Measurements from ENCODE around the gene C1QL2.

Gene C1QL2

DNA sequence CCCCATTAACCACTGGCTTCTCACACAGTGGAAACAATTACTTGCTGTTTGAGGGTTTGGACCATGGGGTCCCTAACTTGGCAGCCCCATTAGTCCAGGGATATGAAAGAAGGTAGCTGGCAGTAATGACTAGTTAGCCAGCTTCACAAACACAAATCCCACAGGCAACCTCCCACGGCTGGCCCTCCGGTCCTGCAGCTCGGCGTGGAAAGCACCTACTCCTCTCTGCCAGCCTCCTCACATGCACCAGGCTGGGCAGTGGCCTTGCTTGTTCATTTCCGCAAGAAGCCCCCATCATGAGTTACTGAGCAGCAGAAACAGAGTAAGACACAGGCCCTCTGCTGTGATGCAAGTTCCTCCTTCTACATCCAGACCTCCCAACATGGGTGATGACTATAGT lies 13.7 kb downstream of the C1QL2 start:
- TF ChIP-seq, protein P1, sequence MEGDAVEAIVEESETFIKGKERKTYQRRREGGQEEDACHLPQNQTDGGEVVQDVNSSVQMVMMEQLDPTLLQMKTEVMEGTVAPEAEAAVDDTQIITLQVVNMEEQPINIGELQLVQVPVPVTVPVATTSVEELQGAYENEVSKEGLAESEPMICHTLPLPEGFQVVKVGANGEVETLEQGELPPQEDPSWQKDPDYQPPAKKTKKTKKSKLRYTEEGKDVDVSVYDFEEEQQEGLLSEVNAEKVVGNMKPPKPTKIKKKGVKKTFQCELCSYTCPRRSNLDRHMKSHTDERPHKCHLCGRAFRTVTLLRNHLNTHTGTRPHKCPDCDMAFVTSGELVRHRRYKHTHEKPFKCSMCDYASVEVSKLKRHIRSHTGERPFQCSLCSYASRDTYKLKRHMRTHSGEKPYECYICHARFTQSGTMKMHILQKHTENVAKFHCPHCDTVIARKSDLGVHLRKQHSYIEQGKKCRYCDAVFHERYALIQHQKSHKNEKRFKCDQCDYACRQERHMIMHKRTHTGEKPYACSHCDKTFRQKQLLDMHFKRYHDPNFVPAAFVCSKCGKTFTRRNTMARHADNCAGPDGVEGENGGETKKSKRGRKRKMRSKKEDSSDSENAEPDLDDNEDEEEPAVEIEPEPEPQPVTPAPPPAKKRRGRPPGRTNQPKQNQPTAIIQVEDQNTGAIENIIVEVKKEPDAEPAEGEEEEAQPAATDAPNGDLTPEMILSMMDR (conservative IDR thresholded peaks at IDR 0.05; ENCODE audit: low read depth, low read length) = no peak
- no peak overlapping the region for H3K4me3 ChIP-seq (ENCODE audit: low read length)
- DNase-seq (ENCODE audit: low read depth) = no peak

DNA sequence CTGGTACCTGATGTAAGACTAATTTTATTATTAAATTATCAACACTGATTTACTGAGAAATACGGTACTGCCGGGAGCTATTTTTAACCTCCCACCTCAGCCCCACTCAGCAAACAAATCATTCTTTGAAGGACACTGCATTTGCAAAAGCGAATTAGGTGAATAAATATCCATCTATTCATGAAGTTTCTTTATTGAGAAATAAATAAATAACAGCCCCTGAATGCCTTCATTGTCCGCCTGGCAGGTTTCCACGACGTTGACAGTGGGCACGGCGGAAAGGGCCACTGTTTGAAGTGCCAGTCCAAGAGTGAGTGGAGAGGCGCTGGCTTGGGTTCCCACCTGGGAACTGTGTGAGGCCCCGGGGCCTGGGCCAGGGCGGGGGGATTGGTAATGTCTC lies 15.7 kb downstream of the C1QL2 start:
- no peak for DNase-seq (ENCODE audit: low read depth)
- TF ChIP-seq, protein P1 (conservative IDR thresholded peaks at IDR 0.05; ENCODE audit: low read depth, low read length) = no peak
- no peak overlapping the region for H3K4me3 ChIP-seq (ENCODE audit: low read length)

DNA sequence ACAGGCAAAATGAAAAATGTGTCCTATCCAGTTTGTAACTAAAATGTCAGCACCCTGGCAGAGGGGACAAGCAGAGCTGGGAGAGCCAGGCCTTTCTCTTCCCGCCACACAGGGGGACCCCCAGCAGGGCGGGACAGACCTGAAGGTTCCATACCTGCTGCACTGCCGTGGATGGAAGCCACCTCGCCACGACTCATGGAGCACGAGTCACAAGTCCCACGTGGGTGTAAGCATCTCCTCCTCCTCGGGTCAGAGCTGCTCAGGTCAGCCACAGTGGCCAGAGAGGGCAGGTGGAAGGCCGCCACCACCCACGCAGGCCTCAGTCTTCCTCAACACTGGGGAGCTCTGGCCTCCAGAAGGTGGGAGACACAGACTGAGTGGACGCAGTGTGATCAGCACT lies 21.0 kb downstream of the C1QL2 start:
- TF ChIP-seq, protein P1 (conservative IDR thresholded peaks at IDR 0.05; ENCODE audit: low read depth, low read length) = no peak
- no peak overlapping the region for H3K4me3 ChIP-seq (ENCODE audit: low read length)
- no peak for DNase-seq (ENCODE audit: low read depth)

DNA sequence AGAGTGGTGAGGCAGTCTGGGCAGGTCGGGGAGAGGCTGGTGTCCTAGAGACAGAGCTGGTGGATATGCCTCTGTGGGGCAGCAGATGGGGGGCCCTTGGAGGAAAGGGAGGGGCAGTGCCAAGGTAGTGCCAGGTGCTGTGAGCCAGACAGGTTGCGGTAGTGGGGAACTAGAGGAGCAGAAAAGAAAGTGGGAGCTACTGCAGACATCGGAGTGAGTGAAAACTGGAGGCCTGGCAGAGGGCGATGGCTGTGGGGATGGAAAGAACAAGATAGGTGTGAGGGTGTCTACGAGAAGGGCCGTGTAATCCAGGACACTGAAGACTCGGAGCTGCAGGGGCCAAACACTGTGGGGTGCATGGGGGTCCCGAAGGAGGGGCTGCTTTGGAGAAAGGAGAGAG lies 21.7 kb downstream of the C1QL2 start:
- no peak for DNase-seq (ENCODE audit: low read depth)
- no peak overlapping the region for H3K4me3 ChIP-seq (ENCODE audit: low read length)
- TF ChIP-seq, protein P1 (conservative IDR thresholded peaks at IDR 0.05; ENCODE audit: low read depth, low read length) = no peak

DNA sequence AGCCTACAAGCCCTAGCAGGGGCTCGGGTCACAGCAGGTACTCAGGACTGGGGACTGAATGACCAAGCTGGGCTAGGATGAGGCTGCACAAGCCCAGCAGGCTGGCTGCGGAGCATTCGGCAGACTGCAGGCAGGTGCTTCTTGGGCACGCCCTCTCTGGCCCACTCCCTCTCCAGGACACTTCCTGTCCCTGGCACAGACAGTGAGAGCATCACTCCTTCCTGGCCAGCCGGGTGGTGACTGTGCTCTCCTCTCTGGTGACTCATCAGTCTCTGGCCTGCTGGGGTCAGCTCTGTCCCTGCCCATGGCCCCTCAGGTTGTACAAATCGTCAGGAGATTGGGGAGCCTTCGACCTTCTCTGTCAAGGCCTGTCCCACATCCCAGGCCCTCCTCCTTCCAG lies 22.5 kb downstream of the C1QL2 start:
- H3K4me3 ChIP-seq (ENCODE audit: low read length) = no peak overlapping the region
- no peak for DNase-seq (ENCODE audit: low read depth)
- TF ChIP-seq, protein P1 (conservative IDR thresholded peaks at IDR 0.05; ENCODE audit: low read depth, low read length) = no peak

DNA sequence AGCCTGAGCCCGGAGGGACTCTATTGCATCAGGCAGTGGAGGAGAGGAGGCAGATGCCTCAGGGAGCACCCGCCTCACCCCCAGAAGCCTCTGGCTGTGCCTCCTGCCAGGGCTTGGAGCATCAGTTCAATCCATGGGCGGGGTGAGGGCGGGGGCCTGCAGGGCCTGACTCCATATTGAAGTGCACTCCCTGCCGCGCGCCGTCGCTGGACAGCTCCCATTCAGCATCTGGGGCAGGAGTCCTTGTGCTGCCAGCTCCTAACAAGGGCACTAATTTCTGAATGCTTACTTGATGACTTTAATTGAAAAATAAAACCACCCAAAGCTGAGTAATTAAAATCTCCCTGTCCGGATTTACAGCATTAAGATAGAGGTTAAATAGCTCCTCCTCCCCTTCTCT lies 23.8 kb downstream of the C1QL2 start:
- TF ChIP-seq, protein P1 (conservative IDR thresholded peaks at IDR 0.05; ENCODE audit: low read depth, low read length) = no peak
- DNase-seq (ENCODE audit: low read depth) = no peak
- H3K4me3 ChIP-seq (ENCODE audit: low read length) = no peak overlapping the region

DNA sequence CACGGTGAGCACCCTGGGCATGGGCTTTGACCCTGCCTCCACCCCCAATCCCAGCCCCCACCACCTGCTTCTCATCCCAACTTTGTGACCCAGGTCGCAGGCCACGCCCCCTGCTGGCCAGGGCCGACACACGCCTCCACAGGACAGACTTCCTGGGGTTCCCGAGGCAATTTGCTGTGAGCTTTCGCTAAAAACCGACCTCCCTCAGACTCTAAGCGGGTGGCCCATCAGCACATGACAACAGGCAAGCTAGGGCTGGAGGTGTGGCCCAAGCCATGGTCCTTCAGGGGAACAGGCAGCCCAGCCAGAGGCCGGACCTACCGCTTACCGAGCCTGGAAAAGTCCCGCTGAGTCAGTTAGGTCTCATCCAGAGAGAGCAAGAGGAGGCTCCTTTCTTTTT lies 31.9 kb downstream of the C1QL2 start:
- TF ChIP-seq, protein P1 (conservative IDR thresholded peaks at IDR 0.05; ENCODE audit: low read depth, low read length) = peak; percentile 66
- no peak overlapping the region for H3K4me3 ChIP-seq (ENCODE audit: low read length)
- DNase-seq (ENCODE audit: low read depth) = no peak

All from retinal pigment epithelial cell (primary cell).